ENCODE measurements around the gene TOP2B. TPM values are rescaled to one million over a fixed set of nuclear protein-coding genes. Genes with fewer than 3 reads are reported as not detected.

TOP2B gene
- total and polyA plus RNA-seq, 2 donors (not counting 1 experiment from before 2014, with no cell fraction given): 56.2 to 71.2 TPM

DNA sequence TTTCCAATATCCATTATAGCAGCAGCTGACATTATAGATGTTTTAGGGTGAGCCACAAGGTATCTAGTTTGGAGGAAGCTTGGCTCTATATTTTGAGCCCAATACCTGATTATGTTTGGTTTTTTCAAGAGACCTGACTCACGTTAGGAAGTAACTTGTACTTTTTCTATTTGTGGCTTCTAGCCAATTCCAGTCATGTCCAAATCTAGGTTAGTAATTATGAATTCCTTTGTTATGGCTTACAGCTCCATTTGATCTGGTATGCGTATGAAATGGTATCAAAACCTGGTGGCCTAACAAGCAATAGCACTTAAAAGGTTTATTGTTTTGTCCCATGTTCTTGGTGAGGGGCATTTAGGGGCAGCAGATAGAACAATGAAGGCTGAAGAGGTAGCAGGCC is 115.9 kb downstream of the TOP2B start:
- Histone ChIP-seq H3K36me3 (ENCODE audit: control insufficient read depth, insufficient read depth, low read length) (no peaks in the 10 kb centered on the region), H3K27me3 (ENCODE audit: control insufficient read depth, insufficient read depth, low read length) (no peaks in the 10 kb centered on the region), H2AFZ (ENCODE audit: low read length) (no peak overlapping the region), H3K9ac (ENCODE audit: insufficient read depth, low read length) (no peak overlapping the region), H3K79me2 (ENCODE audit: control insufficient read depth, insufficient read depth, low read length) (no peaks in the 10 kb centered on the region), H3K9me3 (ENCODE audit: control insufficient read depth, insufficient read depth, low read depth, low read length) (no peaks in the 10 kb centered on the region), H3K4me3 (replicated peaks in 1 of 4; ENCODE audit: control extremely low read depth in 1 of 4, insufficient read depth in 1 of 4, low read depth in 3 of 4, low read length in 4 of 4) (no peak overlapping the region), H3K27ac (ENCODE audit: insufficient read depth, low read length) (no peak overlapping the region), H3K4me1 (ENCODE audit: control insufficient read depth, extremely low read depth, insufficient read depth, low read length) (no peaks in the 10 kb centered on the region), H3K4me2 (ENCODE audit: extremely low read depth, insufficient read depth, low read length) (no peak overlapping the region), H4K20me1 (ENCODE audit: control insufficient read depth, extremely low read depth, insufficient read depth, low read length) (no peaks in the 10 kb centered on the region)
- peak in 1 of 2 donors; percentile 59 for DNase-seq (ENCODE audit: low read depth in 2 of 2)
- TF ChIP-seq, protein P1, sequence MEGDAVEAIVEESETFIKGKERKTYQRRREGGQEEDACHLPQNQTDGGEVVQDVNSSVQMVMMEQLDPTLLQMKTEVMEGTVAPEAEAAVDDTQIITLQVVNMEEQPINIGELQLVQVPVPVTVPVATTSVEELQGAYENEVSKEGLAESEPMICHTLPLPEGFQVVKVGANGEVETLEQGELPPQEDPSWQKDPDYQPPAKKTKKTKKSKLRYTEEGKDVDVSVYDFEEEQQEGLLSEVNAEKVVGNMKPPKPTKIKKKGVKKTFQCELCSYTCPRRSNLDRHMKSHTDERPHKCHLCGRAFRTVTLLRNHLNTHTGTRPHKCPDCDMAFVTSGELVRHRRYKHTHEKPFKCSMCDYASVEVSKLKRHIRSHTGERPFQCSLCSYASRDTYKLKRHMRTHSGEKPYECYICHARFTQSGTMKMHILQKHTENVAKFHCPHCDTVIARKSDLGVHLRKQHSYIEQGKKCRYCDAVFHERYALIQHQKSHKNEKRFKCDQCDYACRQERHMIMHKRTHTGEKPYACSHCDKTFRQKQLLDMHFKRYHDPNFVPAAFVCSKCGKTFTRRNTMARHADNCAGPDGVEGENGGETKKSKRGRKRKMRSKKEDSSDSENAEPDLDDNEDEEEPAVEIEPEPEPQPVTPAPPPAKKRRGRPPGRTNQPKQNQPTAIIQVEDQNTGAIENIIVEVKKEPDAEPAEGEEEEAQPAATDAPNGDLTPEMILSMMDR (conservative IDR thresholded peaks at IDR 0.05 in 1 of 2, IDR thresholded peaks at IDR 0.05 in 1 of 2; ENCODE audit: low read depth in 1 of 2, low read length in 2 of 2): no peak
- no peak for TF ChIP-seq EZH2 (IDR thresholded peaks at IDR 0.05; ENCODE audit: low read length, missing control alignments)

DNA sequence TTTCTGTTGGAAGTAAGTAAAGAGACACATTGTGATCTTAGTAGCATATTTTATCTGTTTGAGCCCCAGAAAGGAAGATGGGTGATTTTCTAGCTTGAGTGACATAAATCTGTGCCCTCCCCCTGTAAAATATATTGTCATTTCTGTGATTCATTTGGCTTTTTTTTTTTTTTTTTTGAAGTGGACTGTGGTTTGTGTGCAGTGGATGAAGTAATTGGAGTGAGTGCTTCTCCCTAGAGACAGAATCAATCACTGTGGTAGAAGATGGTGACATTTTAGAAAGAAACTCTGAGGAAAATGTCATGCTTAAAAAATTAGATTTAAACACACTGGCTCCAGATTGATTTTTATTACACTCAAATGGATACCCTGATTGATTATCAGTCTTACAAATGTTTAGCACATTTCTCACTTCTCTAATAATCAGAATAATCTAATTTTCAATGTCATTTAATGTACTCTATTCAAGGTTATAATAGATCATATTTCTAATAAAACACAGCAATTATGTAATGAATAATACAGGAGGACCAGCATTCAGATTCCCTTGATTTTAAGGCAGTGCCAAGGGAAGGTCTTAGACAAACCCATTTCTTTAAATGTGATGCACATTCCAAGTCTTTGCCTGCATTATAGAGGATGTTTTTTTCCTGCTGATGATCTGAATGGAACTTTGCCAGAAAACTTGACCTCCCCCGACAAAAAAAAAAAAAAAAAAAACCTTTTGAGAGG is 116.6 kb downstream of the TOP2B start:
- Histone ChIP-seq H3K36me3 (ENCODE audit: control insufficient read depth, insufficient read depth, low read length) (no peaks in the 10 kb centered on the region), H2AFZ (ENCODE audit: low read length) (no peak overlapping the region), H3K9me3 (ENCODE audit: control insufficient read depth, insufficient read depth, low read depth, low read length) (no peaks in the 10 kb centered on the region), H3K4me2 (ENCODE audit: extremely low read depth, insufficient read depth, low read length) (no peak overlapping the region), H3K79me2 (ENCODE audit: control insufficient read depth, insufficient read depth, low read length) (no peaks in the 10 kb centered on the region), H3K27ac (ENCODE audit: insufficient read depth, low read length) (no peak overlapping the region), H3K4me1 (ENCODE audit: control insufficient read depth, extremely low read depth, insufficient read depth, low read length) (no peaks in the 10 kb centered on the region), H3K27me3 (ENCODE audit: control insufficient read depth, insufficient read depth, low read length) (no peaks in the 10 kb centered on the region), H4K20me1 (ENCODE audit: control insufficient read depth, extremely low read depth, insufficient read depth, low read length) (no peaks in the 10 kb centered on the region), H3K9ac (ENCODE audit: insufficient read depth, low read length) (no peak overlapping the region), H3K4me3 (replicated peaks in 1 of 4; ENCODE audit: control extremely low read depth in 1 of 4, insufficient read depth in 1 of 4, low read depth in 3 of 4, low read length in 4 of 4) (no peak overlapping the region)
- peak in 1 of 2 donors; percentile 53 for DNase-seq (ENCODE audit: low read depth in 2 of 2)
- TF ChIP-seq EZH2 (IDR thresholded peaks at IDR 0.05; ENCODE audit: low read length, missing control alignments): no peak
- TF ChIP-seq, protein P1 (conservative IDR thresholded peaks at IDR 0.05 in 1 of 2, IDR thresholded peaks at IDR 0.05 in 1 of 2; ENCODE audit: low read depth in 1 of 2, low read length in 2 of 2): no peak

Other genes with a start within 250 kb of the TOP2B start
- 9.4 and 10.3 TPM in 2 replicates for gene RARB, start 236.6 kb downstream of the TOP2B start, total RNA-seq
- 2.3 and 13.3 TPM in 2 replicates for gene RARB, start 236.6 kb downstream of the TOP2B start, polyA plus RNA-seq
- 32.1 and 34.0 TPM in 2 replicates for gene NGLY1, start 118.5 kb upstream of the TOP2B start, total RNA-seq
- gene NGLY1, start 118.5 kb upstream of the TOP2B start, polyA plus RNA-seq: 10.8 and 11.6 TPM in 2 replicates
- gene OXSM, start 125.2 kb upstream of the TOP2B start, total RNA-seq: 9.5 and 9.9 TPM in 2 replicates
- 9.6 and 14.9 TPM in 2 replicates for gene OXSM, start 125.2 kb upstream of the TOP2B start, polyA plus RNA-seq